Frontal cortex (tissue), 4 donors: ENCODE measurements around the gene ESF1. TPM values are rescaled to one million over a fixed set of nuclear protein-coding genes. Genes with fewer than 3 reads are reported as not detected.

Experiments
- DNase-seq, 2 donors: peaks; one replicate each; pipeline ENCODE4 v3.0.0; 2012; ENCODE audit warnings: low spot score in 2 of 2
- FAIRE-seq: peaks from 2 replicates; lab custom pipeline; 2012; peaks lifted over from hg19 to GRCh38; lab: Jason Lieb, UNC
- total RNA-seq: library from RNA; depleted of rRNA; stranded (reverse); fragments of >200 nt; gene quantifications from one replicate; pipeline ENCODE4 v1.2.3, GENCODE V29; 2014
- donor health status: control.
- donor health status: control.
- donor health status: control.

The ESF1 gene
- total RNA-seq = 17.1 TPM

GRCh38 chr20:13784893-13785715 is at the start of gene ESF1, which contains the start of gene NDUFAF5:
TSS of gene ESF1 (minus strand) at chr20:13784919. CDS start at chr20:13783140, 1,779 bp downstream.
TSS of gene NDUFAF5 (plus strand) at chr20:13785028. CDS start at chr20:13785069, 41 bp downstream.
- DNase-seq (peak; percentile 82 to 86), FAIRE-seq (no peak)

- DNase-seq = no peak
- FAIRE-seq = no peak
Measured at GRCh38 chr20:13831476-13831875, 46.8 kb upstream of the ESF1 start.

- no peak for FAIRE-seq
Measured at GRCh38 chr20:13825465-13825864, 40.7 kb upstream of the ESF1 start.

DNA sequence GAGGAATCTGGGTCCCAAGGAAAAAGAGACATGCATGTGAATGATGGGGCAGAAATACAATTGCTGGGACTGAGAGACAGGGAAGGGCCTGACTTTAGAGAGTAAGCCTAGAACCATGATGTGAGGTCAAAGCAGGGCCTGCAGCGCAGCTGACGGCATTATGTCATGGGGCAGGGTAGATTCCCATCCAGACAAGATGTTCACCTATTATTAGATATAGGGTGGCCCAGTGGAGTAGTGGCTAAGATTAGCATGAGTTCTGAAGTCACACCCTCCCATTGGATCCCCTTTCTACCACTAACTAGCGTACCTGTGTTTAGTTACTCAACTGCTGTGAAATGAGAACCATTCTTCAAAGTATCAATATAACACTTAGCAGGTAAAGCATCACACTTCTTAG is 39.7 kb upstream of the ESF1 start:
- FAIRE-seq (no peak), DNase-seq (no peak)

More at GRCh38 chr20:13825465-13825864, 40.7 kb upstream of the ESF1 start:
- no peak for DNase-seq

DNA sequence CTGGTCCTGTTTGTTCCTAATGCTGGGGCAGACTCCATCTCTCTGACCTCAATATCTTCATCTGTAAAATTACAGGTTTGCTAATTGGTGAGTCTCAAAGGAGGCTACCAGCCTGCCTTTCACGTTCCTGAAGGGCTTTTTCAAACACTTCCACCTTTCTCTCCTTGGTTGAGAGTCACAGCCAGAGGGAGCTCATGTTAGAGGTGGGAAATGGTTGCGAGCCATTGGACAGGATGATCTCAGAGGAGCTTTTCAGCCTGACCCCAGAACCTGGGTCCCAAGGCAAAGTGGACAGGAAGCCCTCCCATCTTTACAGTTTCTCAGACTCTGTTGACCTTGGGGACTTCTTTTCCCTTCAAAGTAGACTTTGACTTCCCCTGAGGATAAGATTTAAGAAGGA is 37.7 kb upstream of the ESF1 start:
- DNase-seq (no peak), FAIRE-seq (no peak)

GRCh38 chr20:13821876-13822275 is 37.2 kb upstream of the ESF1 start:
- no peak for FAIRE-seq
- no peak for DNase-seq

- DNase-seq = peak in 1 of 2 donors; percentile 33
- FAIRE-seq = no peak
Measured at GRCh38 chr20:13819885-13820645, 35.3 kb upstream of the ESF1 start.

DNA sequence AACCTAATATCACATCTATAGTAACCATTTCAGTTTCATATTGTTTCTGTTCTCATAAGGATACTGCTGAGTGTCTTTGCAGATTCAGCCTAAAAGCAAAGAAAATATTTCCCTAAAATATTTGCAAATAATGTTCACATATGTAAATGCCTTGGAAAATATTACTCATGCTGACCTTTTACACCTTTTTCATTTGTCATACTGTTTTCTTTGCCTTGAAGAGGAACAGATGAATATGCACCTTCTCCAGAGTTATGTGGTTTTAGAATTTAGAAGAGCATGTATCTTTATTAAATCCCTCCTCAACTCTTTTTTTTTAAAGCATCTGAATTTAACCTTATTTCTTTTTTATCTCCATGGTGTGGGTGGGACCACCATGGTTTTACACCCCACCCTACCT is 32.6 kb upstream of the ESF1 start:
- DNase-seq (no peak), FAIRE-seq (no peak)

DNA sequence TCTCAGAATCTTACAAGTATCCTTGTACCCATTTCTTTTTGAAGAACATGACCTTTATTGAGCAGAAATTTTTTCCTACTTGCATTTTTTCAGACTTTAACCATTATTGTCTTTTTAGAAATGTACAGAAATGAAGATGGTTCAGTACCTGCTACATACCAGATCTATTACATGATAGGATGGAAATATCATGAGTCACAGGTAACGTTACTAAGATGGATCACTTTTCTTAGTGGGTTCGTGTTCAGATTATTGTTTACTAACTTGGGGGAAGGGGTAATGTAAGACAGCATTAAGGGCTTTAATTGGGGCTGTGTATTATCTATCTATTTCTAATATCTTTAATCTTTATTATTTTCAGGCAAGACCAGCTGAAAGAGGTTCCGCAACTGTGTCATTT is 32.0 kb upstream of the ESF1 start:
- FAIRE-seq (no peak), DNase-seq (no peak)

GRCh38 chr20:13814672-13815071 is 30.0 kb upstream of the ESF1 start:
- FAIRE-seq (no peak), DNase-seq (no peak)

GRCh38 chr20:13813910-13814309 is 29.2 kb upstream of the ESF1 start:
- FAIRE-seq = no peak
- DNase-seq = no peak

DNA sequence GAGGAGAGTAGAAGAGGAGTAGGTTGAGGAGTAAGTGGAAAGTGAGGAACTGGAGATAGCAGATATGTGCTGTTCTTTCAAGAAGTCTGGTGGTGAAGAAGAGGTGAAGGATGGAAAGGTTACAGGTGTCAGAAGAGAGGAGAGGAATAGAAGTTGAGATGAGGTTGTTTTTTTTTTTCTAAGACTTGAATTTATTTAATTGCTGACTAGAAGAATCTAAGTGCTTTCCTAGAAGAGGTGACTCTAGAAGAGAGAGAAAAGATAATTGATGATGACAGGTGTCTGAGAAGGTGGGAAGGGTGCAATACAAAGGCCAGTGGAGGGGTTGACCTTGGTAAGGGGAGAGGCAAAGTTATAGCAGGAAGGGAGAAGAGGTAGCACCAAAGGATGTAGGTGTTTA is 25.7 kb upstream of the ESF1 start:
- FAIRE-seq (no peak), DNase-seq (no peak)

DNA sequence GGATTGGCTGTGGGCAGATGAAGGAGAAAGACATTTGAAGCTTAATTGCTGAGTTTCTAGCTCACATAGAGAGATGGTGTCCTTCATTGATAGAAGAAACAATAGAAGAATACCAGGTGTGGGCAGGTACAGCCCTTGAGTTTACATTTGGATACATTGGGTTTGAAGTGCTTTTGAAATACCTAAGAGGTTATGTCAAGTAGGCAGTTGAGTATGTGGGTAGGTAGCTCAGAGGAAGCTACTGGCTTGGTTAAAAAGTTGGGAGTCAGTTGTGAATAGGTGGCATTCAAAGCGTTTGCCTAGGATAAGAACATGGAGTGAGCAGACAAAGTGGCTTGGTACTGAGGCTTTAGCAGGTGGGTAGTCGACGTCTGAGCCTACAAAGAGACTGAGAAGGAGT is 25.1 kb upstream of the ESF1 start:
- DNase-seq (no peak), FAIRE-seq (no peak)

DNA sequence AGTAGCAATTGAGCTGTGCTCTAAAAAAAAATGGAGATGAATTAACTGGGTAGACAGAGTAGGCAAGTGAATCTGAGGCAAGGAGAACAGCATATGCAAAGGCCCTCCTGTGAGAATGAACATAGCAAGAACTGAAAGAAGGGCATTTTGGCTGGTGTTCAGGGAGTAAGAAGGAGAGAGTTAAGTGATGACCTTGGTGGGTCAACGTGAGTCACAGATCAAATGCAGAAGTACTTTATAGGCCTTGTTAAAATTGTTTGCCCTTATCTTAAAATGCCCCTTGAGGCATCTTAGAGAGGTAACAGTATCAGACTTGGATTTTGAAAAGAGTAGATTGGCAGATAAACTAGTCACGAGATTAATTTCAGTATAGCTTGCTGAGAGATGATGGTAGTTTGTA is 24.7 kb upstream of the ESF1 start:
- DNase-seq (no peak), FAIRE-seq (no peak)

DNA sequence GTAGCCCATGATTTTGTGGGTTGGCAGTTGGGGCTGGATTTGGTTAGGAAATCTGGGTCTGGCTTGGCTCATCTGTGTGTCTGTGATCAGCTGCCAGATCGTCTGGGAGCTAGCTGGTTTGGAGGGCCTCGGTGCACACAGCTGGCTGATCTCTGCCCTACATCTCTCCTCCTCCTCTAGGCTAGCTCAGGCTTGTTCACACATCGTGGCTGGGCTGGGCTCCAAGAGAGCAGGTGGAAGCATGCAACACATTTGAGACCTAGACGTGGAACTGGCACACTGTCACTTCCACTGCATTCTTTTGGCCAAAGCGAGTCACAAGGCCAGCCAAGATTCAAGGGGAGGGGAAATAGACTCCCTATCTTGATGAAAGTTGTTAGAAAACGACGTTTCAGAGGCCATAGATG is 16.0 kb upstream of the ESF1 start:
- FAIRE-seq (no peak), DNase-seq (peak in 1 of 2 donors; percentile 31)

- FAIRE-seq = no peak
Measured at GRCh38 chr20:13799974-13800373, 15.3 kb upstream of the ESF1 start.

GRCh38 chr20:13799040-13799439 is 14.3 kb upstream of the ESF1 start:
- DNase-seq = no peak
- FAIRE-seq = no peak

More at GRCh38 chr20:13799974-13800373, 15.3 kb upstream of the ESF1 start:
- no peak for DNase-seq

DNA sequence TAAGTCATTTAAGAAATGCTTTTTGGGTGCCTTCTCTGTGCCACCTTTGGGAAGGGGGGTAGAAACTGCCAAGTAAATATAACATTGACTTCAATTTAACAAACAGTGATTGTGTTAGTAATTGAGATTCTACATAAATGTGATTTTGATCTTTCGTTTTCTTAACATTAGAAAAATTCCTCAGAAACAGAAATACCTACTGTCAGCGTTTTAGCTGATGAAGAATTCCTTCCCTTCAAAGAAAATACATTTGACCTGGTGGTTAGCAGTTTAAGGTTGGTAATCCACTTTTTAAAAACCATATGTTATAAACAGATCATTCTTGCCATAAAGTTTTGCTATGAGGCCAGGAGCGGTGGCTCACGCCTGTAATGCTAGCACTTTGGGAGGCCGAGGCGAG is 9.9 kb upstream of the ESF1 start:
- FAIRE-seq (no peak), DNase-seq (no peak)

GRCh38 chr20:13793001-13793400 is 8.3 kb upstream of the ESF1 start:
- DNase-seq (no peak), FAIRE-seq (no peak)

GRCh38 chr20:13791540-13792459 is 7.1 kb upstream of the ESF1 start:
- FAIRE-seq = no peak
- peak in 1 of 2 donors; percentile 25 for DNase-seq
